Left renal cortex interstitium (tissue), 4 donors: ENCODE measurements around the gene CCNL2. TPM values are rescaled to one million over a fixed set of nuclear protein-coding genes. Genes with fewer than 3 reads are reported as not detected.
"Not testable (repeated sequence)": the region's sequence is repeated elsewhere in the genome, so short reads cannot be mapped to it uniquely, and the experiment has no call there.

Experiments
- DNase-seq, 4 donors: peaks; one replicate each; pipeline ENCODE4 v3.0.0-alpha.2; 2013; ENCODE audit warnings: low read depth in 4 of 4, low spot score in 2 of 4, missing footprints in 1 of 4
- polyA plus RNA-seq, 4 donors: library from polyadenylated mRNA; unstranded; fragments of 120-200 nt; gene quantifications; one replicate each; pipeline ENCODE4 v1.2.1, GENCODE V29; 2013; ENCODE audit not compliant: insufficient read length in 4 of 4

Gene CCNL2
- polyA plus RNA-seq, 4 donors, result 178 to 392 (median 277) TPM

DNA sequence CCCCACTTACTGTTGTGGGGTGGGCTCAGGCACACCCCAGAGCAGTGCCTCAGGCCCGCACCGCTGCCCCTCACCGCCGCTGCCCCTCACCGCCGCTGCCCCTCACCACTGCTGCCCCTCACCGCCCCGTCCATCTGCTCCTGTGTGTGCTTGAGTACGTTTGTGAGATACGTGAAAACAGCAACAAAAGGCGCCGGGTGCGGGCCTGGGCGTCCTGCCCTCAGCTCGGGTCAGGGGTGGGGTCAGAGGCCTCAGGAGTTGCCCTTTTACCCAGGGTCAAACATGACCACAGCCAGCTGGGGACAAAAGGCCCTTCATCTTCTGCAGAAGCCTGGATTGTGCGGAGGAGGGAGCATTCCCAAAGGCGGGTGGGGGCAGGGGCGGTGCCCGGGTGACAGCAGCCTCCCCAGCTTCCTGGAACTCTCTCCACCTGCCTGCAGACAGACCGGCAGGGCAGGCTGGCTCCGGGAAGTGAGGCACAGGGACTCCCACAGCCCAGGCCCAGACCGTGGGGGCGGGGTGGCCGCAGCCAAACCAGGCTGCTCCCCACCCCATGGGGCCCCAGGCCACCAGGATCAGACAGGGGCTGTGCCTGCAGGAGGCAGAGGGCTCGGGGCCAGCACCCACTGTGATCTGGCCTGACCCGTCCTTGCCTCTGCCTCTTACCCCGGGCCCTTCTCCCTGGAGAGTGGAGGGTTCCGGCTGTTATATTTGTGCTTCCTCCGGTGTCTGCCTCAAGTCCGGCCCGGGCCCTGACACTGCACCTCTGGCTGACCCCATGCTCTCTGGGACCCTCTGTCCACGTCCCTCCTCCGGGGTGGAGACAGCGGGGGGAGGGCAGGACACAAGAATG is 34.0 kb upstream of the CCNL2 start:
- DNase-seq, result no peak

DNA sequence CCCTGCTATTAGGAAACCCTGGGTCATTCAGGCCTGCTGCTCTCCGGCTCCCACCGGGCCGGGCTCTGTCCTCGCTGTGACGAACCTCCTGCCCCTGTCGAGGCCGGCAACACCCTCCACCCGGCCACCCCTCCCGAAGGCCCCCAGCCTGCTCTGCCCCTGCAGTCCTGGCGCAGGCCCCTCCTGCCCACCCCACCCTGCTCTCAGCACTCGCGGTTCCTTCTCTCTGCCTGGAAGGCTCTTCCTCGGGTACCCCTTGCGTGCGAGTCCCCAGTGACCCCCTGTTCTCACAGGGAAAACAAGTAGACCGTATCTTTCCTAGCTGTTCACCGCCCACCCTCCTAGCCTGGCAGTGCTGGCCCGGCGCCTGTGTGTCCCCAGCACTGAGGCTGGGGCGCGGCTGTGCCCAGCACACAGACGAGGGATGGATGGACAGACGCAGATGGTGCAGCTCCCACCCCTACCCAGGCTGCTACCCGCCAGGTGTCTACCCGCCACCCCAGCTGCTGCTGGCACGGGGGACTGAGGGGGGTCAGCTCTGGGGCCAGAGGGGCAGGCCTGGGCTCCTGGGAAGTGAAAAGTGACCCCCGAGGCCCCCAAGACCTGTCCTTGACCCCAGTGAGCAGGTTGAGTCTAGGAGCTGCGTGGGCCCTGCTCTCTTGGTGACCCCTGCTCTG is 33.3 kb upstream of the CCNL2 start:
- DNase-seq, result no peak

DNA sequence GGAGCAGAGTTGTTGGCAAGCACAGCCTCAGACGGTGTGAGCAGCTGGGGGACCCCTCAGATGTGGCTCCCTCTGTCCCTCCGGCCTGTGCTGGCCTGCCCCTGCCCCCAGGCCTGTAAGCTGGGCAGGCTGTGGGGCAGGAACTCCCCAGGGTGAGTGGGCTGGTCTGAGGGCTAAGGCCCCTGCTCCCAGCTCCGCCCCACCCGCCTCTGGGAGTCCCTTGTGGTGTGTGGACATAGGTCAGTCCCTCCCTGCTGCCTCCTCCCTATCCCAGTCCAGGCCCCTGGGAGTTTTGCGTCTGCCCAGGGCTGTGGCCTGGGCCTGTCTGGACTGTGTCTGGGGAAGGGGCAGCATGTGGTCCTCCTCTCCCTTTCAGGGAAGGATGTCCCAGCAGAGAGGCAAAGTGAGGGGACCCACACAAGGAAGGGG is 32.7 kb upstream of the CCNL2 start:
- DNase-seq, result no peak

DNA sequence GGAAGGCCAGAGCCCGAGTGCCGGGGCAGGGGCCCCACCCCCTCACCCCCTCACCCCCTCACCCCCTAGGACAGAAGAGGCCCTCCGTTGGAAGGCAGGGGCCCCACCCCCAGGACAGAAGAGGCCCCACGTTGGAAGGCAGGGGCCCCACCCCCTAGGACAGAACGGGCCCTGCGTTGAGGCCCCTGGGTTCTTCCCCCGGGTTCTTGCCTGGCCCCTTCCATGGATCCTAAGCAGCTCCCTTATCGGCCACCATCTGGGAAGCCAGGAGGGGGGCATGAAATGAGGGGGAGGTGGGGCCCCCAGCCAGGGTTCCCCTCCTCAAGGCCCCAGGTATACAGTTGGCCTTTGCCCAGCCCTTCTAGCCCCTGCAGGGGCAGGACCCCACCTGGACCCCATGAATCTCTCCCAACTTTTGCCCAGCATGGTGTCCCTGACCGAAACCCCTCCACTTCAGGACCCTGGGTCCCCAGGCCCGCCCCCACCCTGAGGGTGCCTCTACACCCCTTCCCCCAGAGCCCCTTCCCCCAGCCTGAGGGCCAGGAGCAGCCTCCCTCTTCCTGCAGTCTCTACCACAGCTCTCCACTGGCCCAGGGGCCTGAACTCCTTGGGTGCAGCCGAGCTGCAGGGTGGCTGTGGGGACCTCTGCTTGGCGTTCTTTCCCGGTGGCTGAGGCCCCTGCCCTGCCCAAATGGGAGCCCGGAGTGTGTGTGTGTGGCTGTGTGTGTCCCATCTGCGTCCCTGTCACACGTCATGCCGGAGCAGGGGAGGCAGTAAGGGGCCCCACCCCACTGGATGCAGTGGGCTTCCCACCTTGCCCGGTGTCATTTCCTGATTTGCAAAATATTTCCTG is 32.1 kb upstream of the CCNL2 start:
- DNase-seq, result no peak

DNA sequence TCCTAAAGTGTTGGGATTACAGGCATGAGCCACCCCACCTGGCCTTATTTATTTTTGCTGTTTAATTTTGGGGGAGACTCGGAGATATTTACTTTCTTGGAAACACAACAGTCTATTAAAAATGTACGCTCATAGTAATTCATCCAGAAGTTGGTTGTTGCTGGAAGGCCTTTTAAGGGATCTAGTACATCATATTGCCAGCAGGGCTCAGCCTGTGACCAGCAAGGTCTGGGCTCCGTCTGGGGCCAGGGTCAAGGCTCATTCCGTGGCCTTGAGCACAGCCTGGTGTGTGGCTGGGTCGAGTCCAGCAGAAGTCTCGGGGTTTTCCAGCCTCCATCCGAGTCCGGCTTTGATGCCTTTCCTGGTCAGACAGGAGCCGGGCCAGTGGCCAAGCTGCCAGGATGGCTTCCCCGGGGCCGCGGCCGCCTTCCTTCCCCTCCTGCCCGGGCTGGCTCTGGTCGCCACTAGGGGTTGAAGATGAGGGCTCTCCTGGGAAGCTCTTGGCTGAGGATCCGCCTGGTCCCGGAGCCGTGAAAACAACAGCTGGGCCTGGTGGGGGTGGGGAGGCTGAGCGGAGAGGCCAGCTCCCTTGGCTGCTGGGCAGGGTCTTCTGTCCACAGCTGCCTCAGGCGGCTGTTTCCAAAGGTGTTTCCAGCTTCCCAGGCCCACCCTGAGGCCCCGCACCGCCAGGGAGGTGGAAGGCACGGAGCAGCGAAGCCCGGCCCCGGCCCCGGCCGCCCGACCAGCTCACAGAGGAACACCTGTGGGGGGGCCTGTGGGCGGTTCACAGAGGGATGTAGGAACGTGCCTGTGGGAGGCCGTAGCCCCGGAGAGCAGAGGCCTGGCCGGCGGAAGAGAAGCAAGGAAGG is 31.2 kb upstream of the CCNL2 start:
- DNase-seq, result no peak

DNA sequence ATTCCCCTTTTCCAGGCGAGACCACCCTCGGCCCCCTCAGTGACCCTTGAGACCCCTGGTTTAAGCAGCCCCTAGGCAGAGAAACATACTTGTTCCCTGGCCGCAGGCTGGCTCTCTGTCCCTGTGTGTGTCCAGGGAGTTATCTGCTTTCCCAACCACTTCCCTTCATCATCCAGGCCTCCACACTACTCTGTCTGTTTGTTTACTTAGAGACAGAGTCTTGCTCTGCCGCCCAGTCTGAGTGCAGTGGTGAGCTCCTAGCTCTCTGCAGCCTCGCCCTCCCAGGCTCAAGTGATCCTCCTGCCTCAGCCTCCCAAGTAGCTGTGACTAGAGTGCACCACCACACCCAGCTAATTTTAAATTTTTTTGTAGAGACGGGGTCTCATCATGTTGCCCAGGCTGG is 30.5 kb upstream of the CCNL2 start:
- no peak for DNase-seq

DNA sequence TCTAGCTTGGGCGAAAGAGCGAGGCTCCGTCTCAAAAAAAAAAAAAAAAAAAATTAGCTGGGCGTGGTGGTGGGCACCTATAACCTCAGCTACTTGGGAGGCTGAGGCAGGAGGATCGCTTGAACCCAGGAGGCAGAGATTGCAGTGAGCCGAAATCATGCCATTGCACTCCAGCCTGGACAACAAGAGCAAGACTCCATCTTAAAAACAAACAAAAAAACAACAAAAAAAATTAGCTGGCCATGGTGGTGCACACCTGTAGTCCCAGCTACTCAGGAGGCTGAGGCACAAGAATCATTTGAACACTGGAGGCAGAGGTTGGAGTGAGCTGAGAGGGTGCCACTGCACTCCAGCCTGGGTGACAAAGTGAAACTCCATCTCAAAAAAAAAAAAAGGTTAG is 29.8 kb upstream of the CCNL2 start:
- not testable (repeated sequence) for DNase-seq

DNA sequence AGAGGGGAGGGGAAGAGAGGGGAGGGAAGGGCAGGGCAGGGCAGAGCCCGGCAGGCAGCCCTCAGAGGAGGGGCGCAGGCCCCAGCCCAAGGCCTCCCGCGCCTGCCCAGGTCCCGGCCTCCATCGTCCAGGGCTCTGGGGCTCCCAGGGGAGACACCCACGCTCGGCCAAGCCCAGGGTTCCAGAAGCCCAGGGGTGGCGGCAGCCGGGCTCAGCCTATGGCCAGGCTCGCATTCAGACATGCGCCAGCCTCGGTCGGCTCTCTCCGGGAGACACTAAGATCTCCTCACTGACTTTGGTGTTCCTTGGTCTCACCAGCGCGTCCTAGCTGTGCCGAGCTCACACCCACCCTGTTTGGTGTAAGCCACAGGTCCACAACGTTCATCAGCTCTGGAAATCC is 29.0 kb upstream of the CCNL2 start:
- DNase-seq, result no peak

DNA sequence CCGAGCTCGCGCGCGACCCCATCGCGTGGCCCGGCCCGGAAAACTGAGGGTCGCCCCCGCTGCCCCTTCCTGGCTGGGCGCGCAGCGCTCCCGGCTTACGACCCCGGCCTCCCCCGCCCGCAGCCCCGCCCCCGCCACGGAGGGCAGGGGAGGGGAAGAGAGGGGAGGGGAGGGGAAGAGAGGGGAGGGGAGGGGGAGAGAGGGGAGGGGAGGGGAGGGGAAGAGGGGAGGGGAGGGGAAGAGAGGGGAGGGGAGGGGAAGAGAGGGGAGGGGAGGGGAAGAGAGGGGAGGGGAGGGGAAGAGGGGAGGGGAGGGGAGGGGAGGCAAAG is 28.6 kb upstream of the CCNL2 start:
- DNase-seq, result no peak

DNA sequence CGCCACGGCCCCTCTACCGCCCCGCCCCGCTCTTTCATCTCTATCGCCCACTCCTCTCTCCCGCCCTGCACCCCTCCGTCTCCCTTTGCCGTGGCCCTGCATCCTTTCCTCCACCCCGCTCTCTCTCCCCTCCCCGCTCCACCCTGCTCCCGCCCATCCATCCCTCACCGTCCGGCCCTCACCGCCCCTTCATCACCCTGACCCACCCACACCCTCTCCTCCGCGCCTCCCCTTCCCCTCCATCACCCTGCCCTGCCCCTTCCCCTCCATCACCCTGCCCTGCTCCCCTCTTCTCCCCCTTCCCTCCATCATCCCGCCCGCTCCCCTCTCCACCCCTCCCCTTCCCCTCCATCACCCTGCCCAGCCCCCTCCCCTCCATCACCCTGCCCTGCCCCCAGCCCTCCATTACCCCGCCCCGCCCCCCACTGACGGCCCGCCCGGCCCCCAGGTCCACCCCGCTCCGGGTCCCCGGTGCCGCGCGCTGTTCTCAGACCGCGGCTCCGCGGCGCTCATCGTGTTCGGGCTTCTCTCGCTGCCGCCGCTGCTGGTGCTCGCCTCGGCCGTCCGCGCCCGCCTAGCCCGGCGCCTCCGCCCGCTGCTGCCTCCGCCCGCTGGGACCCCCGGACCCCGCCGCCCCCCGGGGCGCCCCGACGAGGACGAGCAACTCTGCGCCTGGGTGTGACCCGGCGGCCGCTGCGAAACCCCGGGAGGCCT is 28.1 kb upstream of the CCNL2 start:
- no peak for DNase-seq

DNA sequence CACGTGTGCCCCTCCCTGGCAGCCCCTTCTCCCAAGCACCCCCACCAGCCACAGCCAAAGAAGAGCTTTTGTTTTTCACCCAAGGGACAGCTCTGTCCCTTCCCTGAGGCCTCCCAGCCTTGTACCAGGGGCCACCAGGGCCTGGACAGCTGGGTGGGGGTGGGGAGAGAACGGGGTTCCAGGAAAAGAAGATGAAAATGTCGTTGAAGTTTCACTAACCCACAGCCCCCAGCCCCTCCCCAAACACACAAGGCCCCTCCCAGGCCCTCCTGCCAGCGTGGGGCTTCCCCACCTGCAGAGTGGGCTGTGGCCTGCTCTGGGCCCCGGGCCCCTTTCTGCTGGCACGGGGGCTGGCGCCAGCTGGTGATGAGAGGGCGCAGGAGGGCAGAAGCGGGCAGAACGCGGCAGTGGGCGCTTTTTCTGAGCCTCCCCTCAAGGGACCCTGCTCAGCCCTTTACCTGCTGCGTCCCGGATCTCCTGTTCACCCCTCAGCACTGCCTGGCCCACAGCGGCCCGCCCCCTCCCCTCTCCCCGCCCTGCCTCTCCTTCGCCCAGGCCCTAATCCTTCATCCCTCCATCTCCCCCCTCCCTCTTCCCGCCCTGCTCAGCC is 27.5 kb upstream of the CCNL2 start:
- DNase-seq, result no peak

DNA sequence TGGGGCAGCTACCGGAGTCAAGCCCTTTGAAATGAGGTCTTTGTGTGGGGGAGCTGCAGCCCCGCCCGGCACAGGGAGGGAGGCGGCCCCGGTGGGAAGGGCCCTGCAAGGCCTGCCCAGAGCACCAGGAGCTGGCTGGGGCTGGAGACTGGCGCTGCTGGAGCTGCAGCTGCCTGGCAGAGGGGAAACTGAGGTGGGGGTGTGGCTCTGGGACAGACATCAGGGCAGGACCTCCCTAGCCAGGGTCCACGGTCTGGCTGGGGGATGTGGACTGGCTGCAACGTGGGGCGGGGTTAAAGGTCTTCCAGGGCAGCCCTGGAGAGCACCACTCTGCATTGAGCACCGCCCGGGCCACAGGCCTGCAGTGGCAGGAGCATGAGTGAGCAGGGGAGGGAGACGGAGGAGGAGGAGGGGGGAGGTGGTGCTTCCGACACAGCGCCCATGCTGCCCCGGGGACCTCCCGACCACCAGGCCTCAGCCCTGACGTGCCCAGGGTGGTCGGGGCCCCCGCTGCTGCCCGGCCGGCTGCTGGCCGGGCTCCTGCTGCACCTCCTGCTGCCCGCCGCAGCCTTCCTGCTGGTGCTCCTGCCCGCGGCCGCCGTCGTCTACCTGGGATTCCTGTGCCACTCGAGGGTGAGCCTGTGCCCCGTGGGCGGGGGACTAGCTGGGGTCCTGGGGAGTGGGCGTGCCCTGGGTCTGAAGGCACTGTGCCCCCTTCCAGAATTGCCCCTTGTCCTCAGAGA is 26.8 kb upstream of the CCNL2 start:
- DNase-seq, result no peak

DNA sequence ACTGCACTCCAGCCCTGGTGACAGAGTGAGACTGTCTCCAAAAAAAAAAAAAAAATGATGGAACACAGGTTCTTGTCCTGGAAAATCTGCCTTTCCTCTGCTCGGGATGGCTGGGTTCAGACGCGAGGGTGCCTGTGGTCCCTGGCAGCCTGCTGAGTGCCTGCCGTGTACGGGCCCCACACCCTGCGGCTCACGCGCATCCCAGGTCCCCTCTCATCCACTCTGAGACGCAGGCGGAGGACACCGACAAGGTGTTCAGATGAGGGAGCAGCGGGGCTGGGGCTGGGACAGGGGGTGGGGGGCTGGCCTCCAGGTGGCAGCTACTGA is 26.3 kb upstream of the CCNL2 start:
- no peak for DNase-seq

DNA sequence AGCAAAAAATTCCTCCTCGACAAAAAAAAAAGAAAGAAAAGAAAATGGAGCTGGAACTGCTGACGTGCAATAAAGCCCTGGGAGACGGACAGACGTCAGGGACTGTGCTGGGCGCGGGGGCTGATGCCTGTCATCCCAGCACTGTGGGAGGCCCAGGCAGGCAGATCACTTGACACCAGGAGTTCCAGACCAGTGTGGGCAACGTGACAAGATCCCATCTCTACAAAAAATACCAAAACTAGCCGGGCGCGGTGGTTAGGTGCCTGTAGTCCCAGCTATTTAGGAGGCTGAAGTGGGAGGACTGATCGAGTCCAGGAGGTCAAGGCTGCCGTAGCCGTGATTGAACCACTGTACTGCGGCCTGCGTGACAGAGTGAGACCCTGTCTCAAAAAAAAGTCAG is 25.6 kb upstream of the CCNL2 start:
- DNase-seq, result no peak

DNA sequence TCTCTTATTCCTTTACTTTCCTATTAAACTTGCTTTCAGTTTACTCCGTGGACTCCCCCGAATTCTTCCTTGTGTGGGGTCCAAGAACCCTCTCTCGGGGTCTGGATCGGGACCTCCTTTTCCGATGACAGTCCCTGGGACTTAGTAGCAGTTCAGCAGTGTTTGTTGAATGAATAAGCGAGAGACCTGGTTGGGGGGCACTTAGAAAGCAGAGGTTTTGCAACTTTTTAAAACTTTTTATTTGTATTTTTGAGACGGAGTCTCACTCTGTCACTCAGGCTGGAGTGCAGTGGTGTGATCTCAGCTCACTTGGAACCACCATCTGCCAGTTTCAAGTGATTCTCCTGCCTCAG is 24.1 kb upstream of the CCNL2 start:
- no peak for DNase-seq

DNA sequence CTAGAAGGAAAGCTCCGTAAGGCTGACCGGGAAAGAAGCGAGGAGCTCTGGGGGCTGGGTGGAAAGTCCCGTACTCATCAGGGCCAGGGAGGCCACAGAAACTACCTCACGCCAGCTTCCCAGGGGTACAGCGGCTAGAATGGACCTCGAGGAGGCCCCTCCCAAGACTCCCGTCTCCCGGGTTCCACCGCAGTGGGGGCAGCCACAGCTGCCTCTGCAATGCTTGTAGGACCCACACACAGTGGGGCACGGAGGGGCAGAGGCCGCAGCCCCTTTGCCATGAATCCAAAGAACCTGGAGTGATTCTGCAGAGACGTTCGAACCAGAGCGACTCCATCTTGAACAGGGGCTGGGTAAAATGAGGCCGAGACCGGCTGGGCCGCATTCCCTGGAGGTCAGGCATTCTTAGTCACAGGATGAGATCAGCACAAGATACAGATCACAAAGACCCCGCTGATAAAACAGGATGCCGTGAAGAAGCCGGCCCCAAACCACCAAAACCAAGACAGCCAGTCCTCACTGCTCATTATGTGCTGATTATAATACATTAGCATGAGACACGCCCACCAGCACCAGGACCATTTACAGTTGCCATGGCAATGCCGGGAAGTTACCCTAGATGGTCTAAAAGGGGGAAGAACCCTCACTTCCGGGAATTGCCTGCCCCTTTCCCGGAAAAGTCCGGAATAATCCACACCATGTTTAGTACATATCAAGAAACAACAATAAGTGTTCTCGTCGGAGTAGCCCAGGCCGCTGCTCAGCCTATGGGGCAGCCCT is 23.5 kb upstream of the CCNL2 start:
- DNase-seq, result no peak

DNA sequence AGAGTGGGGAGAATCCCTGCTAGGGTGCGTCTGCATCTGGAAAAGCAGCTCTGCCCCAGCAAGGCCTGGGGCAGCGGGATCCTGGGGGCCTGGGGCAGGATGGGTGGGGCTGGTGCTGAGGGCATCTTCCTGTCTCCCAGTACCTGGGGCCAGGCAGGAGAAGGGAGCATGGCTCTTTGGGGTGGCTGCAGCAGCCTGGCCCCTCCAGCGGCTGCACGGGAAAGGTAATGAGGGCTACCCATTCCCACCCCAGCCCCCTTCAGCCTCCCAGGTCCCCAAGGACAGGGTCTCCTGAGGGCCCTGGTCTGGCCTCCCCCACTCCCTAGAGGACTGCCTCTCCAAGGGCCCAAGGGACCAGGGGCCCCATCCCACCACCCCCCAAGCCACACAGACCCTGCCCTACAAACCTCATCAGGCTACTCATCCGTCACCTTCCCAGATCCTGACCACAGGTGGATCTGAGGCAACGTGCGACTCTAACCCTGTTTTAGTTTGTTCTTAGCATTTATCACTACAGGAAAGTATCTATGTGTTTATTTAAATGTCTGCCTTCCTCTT is 22.9 kb upstream of the CCNL2 start:
- DNase-seq, result no peak
